ENCODE results near the gene MGAT4C.

GRCh38 chr12:86170051-86170450 is 86.1 kb downstream of the MGAT4C start:
- TF ChIP-seq EP300 (IDR thresholded peaks at IDR 0.05): no peak
- TF ChIP-seq POLR2A (IDR thresholded peaks at IDR 0.05): no peak
- TF ChIP-seq CTCF (IDR thresholded peaks at IDR 0.05): no peak

All from tibial nerve (tissue), 4 donors.